ENCODE results near the gene DAZL.

- TF ChIP-seq CTCF (IDR thresholded peaks at IDR 0.05) (no peak), POLR2A (IDR thresholded peaks at IDR 0.05) (no peak)
Measured at GRCh38 chr3:16583551-16583950, 21.7 kb downstream of the DAZL start.
